GM10248 (cell line): ENCODE measurements around the gene VWF.
"Not testable (repeated sequence)": the region's sequence is repeated elsewhere in the genome, so short reads cannot be mapped to it uniquely, and the experiment has no call there.

Source experiments
- CTCF ChIA-PET: fragments of 300-600 bp; sonication (Branson Sonifier 250); formaldehyde crosslinking; extraction: SDS; loops from one replicate; lab custom pipeline; 2021; ENCODE audit warnings: antibody characterized with exemption; lab: Yijun Ruan, JAX
- POLR2A ChIA-PET: fragments of 350-650 bp; sonication (Branson Sonifier 250); formaldehyde crosslinking; extraction: SDS; loops from one replicate; lab custom pipeline; 2020; ENCODE audit warnings: antibody characterized with exemption; lab: Yijun Ruan, JAX
- DNase-seq: peaks from one replicate; pipeline ENCODE4 v3.0.0; 2012; ENCODE audit errors: extremely low spot score
- TF ChIP-seq, protein P1 (sequence below): IDR thresholded peaks from 2 replicates; pipeline ENCODE4 v1.5.1; 2012; ENCODE audit warnings: mild to moderate bottlenecking, low read depth; ENCODE audit errors: extremely low read depth, missing control alignments, control extremely low read depth

The VWF gene

DNA sequence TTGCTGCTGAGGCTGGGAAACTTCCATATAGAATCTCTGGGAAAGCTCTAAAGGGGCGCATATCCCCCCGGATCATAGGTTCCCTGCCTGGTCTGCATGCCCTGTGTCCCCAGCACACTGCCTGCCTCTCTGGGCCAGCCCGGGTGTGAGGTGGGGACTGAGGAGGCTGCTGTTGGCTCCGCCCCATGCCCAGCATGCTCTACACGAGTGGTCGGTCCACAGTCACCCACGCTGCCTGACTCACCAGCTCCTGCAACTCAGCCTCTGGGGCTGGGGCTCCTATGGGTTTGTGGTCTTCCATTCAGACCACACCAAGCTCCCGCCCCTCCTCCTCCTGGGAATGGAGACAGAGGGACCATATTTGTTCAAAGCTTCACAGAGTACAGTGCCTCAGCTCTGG is 90.9 kb downstream of the VWF start:
- TF ChIP-seq, protein P1, sequence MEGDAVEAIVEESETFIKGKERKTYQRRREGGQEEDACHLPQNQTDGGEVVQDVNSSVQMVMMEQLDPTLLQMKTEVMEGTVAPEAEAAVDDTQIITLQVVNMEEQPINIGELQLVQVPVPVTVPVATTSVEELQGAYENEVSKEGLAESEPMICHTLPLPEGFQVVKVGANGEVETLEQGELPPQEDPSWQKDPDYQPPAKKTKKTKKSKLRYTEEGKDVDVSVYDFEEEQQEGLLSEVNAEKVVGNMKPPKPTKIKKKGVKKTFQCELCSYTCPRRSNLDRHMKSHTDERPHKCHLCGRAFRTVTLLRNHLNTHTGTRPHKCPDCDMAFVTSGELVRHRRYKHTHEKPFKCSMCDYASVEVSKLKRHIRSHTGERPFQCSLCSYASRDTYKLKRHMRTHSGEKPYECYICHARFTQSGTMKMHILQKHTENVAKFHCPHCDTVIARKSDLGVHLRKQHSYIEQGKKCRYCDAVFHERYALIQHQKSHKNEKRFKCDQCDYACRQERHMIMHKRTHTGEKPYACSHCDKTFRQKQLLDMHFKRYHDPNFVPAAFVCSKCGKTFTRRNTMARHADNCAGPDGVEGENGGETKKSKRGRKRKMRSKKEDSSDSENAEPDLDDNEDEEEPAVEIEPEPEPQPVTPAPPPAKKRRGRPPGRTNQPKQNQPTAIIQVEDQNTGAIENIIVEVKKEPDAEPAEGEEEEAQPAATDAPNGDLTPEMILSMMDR: no peak
- CTCF ChIA-PET: interaction anchor here (0.7 to 3.3 kb wide), 3 partner anchors 44 to 246 kb away, joined by 3 to 13 read pairs (median 3); no protein-coding TSS in a partner anchor
- POLR2A ChIA-PET: no interaction called here
- no peak for DNase-seq

DNA sequence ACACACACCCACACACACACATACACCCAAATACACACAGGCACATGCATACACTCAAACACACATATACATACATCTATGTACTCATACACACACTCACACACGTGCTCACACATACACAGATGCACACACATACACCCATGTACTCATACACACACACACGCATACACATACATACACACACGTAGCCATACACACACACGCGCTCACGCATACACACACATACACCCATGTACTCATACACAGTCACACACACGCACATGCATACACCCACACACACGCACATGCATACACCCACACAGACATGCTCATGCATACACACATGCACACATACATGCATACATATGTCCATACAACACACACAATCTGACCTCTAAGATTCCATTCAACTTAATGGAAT is 91.7 kb downstream of the VWF start:
- CTCF ChIA-PET: interaction anchor here (0.7 to 3.3 kb wide), 2 partner anchors 43 to 45 kb away, joined by 3 to 13 read pairs; no protein-coding TSS in a partner anchor
- TF ChIP-seq, protein P1: no peak
- no peak for DNase-seq
- POLR2A ChIA-PET: no interaction called here

DNA sequence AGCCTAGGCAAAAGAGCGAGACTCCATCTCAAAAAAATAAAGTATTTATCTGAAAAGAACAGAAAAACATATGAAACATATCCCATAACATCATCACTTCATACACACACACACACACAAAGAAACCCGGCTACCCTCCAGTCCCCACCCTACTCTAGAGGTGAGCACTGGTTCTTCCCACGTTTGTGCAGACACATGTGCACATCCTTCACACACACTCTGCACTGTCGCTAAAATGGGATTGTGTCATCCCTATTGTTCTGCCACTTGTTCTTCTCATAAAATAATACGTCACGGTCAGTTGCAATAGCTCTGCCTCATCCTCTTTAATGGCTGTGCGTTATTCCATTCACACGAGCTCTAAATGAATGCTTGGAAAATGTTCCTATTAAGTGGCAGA is 93.5 kb downstream of the VWF start:
- CTCF ChIA-PET: interaction anchor here (1.0 to 1.3 kb wide), 2 partner anchors 8 to 43 kb away, joined by 3 read pairs; no protein-coding TSS in a partner anchor
- TF ChIP-seq, protein P1: no peak
- DNase-seq: no peak
- POLR2A ChIA-PET: no interaction called here

DNA sequence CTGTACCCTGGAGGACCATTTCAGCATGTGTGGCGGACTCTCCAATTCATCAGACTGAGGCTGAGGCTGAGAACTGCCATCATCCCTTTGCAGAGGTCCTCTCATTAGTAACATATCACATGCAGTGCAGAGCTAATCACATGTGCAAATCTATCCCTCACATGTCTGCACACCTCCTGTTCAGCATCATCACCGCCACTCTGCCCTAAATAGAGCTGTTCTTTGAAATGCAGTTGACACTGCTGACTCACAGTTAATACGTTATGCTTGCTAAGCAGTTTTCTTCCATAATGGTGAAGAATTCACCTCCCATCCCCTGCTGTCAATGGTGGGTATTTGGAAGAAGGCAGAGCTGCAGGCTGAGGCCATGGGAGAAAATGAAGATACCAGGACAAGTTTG is 94.4 kb downstream of the VWF start:
- ChIA-PET CTCF (interaction anchor here (1.0 to 1.3 kb wide), 2 partner anchors 9 to 42 kb away, joined by 3 read pairs; no protein-coding TSS in a partner anchor), POLR2A (no interaction called here)
- TF ChIP-seq, protein P1: no peak
- DNase-seq: no peak

DNA sequence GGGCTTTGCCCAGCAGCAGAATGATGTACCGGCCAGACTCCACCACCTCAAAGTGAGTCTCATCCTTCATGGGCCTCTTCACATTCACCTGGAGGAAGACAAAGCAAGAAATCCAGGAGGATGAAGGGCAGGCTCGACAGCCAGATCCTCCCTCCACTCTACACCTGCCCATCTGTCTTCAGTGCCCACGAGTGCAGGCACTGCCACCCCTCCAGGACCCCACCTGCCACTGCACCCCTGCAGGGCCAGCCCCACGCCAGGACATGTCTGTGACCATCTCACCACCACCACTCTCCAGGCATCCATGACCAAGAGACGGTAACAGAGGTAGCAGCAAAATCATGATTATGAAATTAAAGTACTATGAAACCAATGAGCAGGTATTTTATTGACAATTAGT is 95.1 kb downstream of the VWF start:
- POLR2A ChIA-PET: no interaction called here
- TF ChIP-seq, protein P1: no peak
- DNase-seq: no peak
- CTCF ChIA-PET: no interaction called here

DNA sequence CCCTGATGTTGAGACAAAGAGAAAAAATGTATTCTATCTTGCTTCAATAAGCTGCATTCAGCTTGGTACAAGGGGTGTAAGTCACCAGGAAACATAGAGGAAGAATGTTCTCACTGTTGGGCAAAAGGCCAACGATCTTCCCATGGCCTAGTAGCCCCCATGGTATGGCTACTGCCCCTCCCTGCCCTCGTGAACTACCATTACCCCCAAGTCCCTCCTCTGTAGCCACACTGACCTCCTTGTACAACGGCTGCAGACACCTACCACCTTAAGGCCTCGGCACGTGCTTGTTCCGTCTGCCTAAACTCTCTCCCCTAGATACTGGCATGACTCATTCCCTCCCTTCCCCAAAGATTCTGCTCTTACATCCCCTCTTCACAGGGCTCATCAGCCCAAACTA is 97.5 kb downstream of the VWF start:
- TF ChIP-seq, protein P1: no peak
- DNase-seq: no peak
- CTCF ChIA-PET: interaction anchor here (1.7 to 2.1 kb wide), 2 partner anchors 10 to 39 kb away, joined by 6 to 7 read pairs; no protein-coding TSS in a partner anchor
- POLR2A ChIA-PET: no interaction called here

DNA sequence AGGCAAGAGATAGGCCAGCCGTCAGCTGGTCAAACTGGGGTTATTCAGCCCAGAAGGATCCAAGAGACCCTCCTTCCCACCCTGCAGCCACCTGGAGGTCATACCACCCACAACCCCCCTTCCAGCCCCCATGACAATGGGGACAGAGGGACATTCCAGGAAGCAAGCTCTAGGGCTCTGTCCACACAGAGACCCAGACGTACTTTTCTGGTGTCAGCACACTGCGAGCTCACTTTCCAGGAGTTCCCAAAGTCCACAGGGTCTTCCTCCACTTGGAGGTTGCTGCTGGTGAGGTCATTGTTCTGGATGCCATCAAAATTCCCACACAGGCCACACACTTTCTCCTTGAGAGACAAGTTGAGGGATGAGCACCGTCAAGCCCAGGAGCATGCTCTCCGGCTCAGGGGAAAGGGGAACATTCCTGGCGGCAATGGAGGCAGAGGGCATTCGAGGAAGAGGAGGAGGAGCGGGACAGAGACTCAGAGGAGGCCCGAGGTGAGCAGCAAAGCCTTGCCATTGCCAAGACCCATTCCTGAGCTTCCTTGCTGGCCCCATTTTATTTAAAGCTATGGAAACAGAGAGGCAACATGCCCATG is 98.7 kb downstream of the VWF start:
- DNase-seq, POLR2A ChIA-PET: not testable (repeated sequence)
- CTCF ChIA-PET: interaction anchor here (1.7 kb wide), 1 partner anchor 12 kb away, joined by 6 read pairs; no protein-coding TSS in a partner anchor

DNA sequence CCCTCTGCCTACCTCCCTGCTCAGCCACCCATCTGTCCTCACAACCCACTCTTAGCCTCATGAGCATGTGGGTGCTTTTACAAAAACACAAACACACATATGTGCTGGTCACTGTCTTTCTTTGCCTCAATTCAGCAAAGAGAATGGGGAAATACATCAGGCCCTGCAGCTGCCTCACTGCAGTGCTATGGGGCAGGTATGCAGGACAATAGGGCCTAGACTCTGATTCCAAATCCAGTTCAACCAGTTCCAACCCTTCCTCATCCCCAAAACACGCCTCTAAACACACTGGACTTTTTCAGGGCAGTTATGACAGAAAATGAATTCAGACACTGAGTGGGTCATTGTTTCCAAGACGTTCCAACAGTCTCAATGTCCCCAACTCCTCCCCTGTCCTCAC is 100.4 kb downstream of the VWF start:
- POLR2A ChIA-PET, DNase-seq, CTCF ChIA-PET: not testable (repeated sequence)
